GM12872 (cell line): ENCODE data around the gene PCDHB6.

ENCODE experiments used
- TF ChIP-seq, protein P1 (sequence below): IDR thresholded peaks from 3 replicates; pipeline ENCODE4 v1.5.1; 2011; ENCODE audit warnings: low read depth, mild to moderate bottlenecking, low read length, moderate library complexity; ENCODE audit not compliant: insufficient read depth

PCDHB6 gene

DNA sequence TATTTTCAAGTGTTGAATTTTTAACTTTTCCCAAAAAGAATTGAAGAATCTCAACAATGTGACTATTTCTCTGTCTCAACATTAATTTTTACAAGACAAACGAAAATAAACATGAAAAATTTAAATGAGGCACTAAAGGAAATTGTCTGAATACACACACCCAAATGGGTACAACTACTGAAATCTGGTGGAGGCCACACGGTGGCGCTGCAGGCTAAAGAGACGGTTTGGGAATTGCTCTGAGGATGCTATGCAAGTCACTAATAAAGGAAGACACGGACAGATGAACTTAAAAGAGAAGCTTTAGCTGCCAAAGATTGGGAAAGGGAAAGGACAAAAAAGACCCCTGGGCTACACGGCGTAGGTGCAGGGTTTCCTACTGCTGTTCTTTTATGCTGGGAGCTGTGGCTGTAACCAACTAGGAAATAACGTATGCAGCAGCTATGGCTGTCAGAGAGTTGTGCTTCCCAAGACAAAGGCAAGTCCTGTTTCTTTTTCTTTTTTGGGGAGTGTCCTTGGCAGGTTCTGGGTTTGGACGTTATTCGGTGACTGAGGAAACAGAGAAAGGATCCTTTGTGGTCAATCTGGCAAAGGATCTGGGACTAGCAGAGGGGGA lies 42.4 kb downstream of the PCDHB6 start, which contains the start of gene PCDHB10:
Gene PCDHB10, plus strand, starts transcription at position 244 of the 616 bp plus-strand sequence. Its CDS starts 200 bp downstream, at position 444.
- TF ChIP-seq, protein P1, sequence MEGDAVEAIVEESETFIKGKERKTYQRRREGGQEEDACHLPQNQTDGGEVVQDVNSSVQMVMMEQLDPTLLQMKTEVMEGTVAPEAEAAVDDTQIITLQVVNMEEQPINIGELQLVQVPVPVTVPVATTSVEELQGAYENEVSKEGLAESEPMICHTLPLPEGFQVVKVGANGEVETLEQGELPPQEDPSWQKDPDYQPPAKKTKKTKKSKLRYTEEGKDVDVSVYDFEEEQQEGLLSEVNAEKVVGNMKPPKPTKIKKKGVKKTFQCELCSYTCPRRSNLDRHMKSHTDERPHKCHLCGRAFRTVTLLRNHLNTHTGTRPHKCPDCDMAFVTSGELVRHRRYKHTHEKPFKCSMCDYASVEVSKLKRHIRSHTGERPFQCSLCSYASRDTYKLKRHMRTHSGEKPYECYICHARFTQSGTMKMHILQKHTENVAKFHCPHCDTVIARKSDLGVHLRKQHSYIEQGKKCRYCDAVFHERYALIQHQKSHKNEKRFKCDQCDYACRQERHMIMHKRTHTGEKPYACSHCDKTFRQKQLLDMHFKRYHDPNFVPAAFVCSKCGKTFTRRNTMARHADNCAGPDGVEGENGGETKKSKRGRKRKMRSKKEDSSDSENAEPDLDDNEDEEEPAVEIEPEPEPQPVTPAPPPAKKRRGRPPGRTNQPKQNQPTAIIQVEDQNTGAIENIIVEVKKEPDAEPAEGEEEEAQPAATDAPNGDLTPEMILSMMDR: peak; percentile 44; the same call in 2 of the 3 replicates

DNA sequence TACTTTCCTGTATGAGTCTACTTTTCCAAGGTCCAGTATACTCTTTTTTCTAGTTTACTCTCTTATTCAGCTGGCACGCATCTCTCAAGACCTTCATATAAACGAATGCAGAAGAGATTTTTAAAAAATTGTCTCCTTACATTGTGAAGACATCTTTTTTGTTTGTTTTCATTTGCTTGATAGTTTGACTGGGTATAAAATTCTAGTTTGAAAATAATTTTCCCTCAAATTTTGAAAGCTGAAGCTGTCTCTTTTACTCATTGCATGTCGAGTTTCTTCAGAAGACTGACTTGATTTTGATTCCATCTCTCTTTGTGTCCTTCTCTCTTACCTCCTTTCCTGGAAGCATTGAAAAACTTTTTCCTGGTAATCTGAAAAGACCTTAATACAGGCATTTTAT lies 46.5 kb downstream of the PCDHB6 start:
- TF ChIP-seq, protein P1: no peak

DNA sequence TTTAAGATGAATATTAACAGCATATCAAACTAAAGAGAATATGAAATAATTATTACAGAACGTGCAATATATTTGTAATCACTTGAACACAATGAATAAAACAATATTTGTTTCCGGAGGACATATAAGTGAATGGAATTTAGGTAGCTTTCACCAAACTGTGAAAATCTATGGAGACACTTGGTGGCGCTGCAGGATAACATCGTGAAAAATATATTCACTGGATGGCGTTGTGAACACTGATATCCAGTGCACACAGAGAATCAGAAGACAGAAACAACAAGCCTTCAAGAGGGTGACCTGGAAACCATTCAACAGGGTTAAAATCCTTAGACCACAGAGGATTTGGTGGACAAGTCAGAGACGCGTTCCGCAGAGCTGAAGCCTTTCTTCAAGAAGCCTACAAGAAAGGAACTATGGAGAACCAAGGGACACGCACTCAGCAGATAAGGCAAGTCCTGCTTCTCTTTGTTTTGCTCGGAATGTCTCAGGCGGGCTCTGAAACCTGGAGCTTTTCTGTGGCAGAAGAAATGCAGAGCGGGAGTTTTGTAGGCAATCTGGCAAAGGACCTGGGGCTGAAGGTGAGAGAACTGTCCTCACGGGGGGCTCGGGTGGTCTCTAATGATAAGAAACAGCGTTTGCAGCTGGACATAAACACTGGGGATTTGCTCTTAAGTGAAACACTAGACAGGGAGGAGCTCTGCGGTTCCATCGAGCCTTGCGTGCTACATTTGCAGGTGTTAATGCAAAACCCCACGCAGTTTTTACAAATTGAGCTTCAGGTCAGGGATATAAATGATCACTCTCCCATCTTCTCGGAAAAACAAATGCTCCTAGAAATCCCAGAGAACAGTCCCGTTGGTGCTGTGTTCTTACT lies 49.7 kb downstream of the PCDHB6 start, which contains the start of gene PCDHB11:
Gene PCDHB11, plus strand, starts transcription at position 269 of the 877 bp plus-strand sequence. Its CDS starts 148 bp downstream, at position 417.
- TF ChIP-seq, protein P1: no peak
